SU-DHL-6 (cell line): ENCODE results near the gene NHSL2.

ENCODE experiments used
- H2AFZ ChIP-seq: fragments of 200-600 bp; sonication (generic); 2 replicates; pipeline ENCODE4 v1.6.1; 2014; ENCODE audit warnings: low read depth, mild to moderate bottlenecking, moderate library complexity, mixed read lengths, antibody characterized with exemption, low read length; ENCODE audit not compliant: severe bottlenecking
- H3F3A ChIP-seq: fragments of 200-600 bp; shearing (Covaris generic); 2 replicates; pipeline ENCODE4 v1.6.0; 2016; ENCODE audit warnings: antibody characterized with exemption, mild to moderate bottlenecking; ENCODE audit not compliant: insufficient read depth
- H3K27ac ChIP-seq: fragments of 200-600 bp; sonication (generic); 2 replicates; pipeline ENCODE4 v1.5.1; 2016; ENCODE audit warnings: low read depth, mild to moderate bottlenecking, low read length, moderate library complexity, mixed read lengths
- H3K27me3 ChIP-seq: fragments of 200-600 bp; sonication (generic), shearing (Covaris generic); 2 replicates; pipeline ENCODE4 v1.6.0; 2014; ENCODE audit warnings: mild to moderate bottlenecking, low read length
- H3K36me3 ChIP-seq: fragments of 200-600 bp; sonication (generic); 2 replicates; pipeline ENCODE4 v1.6.1; 2014; ENCODE audit warnings: mild to moderate bottlenecking, low read length, mixed read lengths
- H3K4me2 ChIP-seq: fragments of 300-600, 200-600 bp; shearing (Covaris generic), sonication (generic); 2 replicates; pipeline ENCODE4 v1.6.0; 2014; ENCODE audit warnings: low read length, low read depth, mild to moderate bottlenecking; ENCODE audit not compliant: poor library complexity, severe bottlenecking
- H3K4me3 ChIP-seq: fragments of 200-600 bp; sonication (generic); 2 replicates; pipeline ENCODE4 v1.5.1; 2014; ENCODE audit warnings: antibody characterized with exemption, low read length, mild to moderate bottlenecking, mixed read lengths; ENCODE audit not compliant: insufficient read depth, poor library complexity, severe bottlenecking
- H3K79me2 ChIP-seq: fragments of 200-600 bp; sonication (generic); 2 replicates; pipeline ENCODE4 v1.6.1; 2014; ENCODE audit warnings: mild to moderate bottlenecking, low read length, moderate library complexity; ENCODE audit not compliant: insufficient read depth
- H3K9ac ChIP-seq: fragments of 200-600 bp; sonication (generic); 2 replicates; pipeline ENCODE4 v1.7.0; 2014; ENCODE audit warnings: mild to moderate bottlenecking, low read length
- H3K9me2 ChIP-seq: fragments of 200-600 bp; sonication (generic); replicated peaks from 2 replicates; pipeline ENCODE4 v1.6.1; 2014; ENCODE audit warnings: low read length; ENCODE audit not compliant: insufficient read depth
- H3K9me3 ChIP-seq: fragments of 200-600 bp; sonication (generic); 2 replicates; pipeline ENCODE4 v1.6.1; 2014; ENCODE audit warnings: low read length, mixed read lengths; ENCODE audit not compliant: insufficient read depth
- H4K20me1 ChIP-seq: fragments of 200-600 bp; sonication (generic); 2 replicates; pipeline ENCODE4 v1.6.1; 2014; ENCODE audit warnings: low read depth, mild to moderate bottlenecking, antibody characterized with exemption, low read length, moderate library complexity, mixed read lengths
- CTCF ChIP-seq: fragments of 200-600 bp; sonication (generic); IDR thresholded peaks from one replicate; pipeline ENCODE4 v1.5.1; 2017; ENCODE audit warnings: antibody characterized with exemption, mild to moderate bottlenecking, low read length, moderate library complexity; ENCODE audit not compliant: insufficient read depth, poor library complexity, severe bottlenecking
- EZH2phosphoT487 ChIP-seq: fragments of 200-600 bp; sonication (generic), shearing (Covaris generic); conservative IDR thresholded peaks from 2 replicates; pipeline ENCODE4 v1.6.1; 2018; ENCODE audit warnings: mild to moderate bottlenecking, antibody characterized with exemption, low read length, moderate library complexity, mixed read lengths

The NHSL2 gene

GRCh38 chrX:71913156-71913950, 2.7 kb downstream of the NHSL2 start:
- TF ChIP-seq CTCF (no peak), EZH2phosphoT487 (no peak)
- Histone ChIP-seq H3K27me3 (no peaks in the 10 kb centered on the region), H3K36me3 (no peaks in the 10 kb centered on the region), H3K79me2 (no peaks in the 10 kb centered on the region), H3K9ac (no peak overlapping the region), H3K9me3 (no peaks in the 10 kb centered on the region), H3K4me2 (no peak overlapping the region), H2AFZ (no peak overlapping the region), H3F3A (no peaks in the 10 kb centered on the region), H3K9me2 (no peaks in the 10 kb centered on the region), H3K27ac (no peak overlapping the region), H4K20me1 (no peaks in the 10 kb centered on the region), H3K4me3 (no peak overlapping the region)

DNA sequence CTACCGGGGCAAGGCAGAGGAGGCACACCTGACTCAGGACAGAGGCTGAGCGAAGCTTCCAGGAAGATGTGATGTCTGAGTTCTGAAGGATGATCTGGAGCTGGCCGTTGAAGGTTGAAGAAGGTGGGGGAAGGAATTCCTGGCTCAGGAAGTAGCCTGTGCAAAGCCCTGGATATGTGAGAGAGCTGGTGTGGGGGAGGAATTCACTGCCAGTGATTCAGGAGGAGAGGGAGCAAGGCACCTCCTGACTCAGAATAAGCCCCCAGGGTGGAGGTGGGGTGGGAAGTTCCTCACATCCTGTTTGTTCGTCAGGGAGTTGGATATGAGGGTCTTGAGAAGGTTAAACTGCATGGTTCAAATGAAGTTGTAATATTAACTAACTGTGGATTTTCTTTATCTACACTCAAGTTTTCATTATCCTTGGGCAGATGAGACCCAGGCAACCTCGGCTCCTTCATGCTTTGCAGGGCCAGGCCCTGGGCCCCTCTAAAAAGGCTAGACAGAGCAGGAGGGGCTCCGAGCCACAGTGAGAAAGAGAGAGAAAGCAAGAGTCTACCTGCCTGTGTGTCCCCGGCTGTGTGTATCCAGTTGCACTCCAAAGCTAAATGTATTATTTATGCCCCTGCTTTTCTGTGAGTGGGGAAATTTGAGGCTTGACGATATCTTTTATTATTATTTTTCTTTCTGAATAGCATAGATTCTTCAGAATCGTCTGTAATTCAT, 7.1 kb downstream of the NHSL2 start:
- TF ChIP-seq CTCF (no peak), EZH2phosphoT487 (no peak)
- no peaks in the 10 kb centered on the region for H3K9me3 ChIP-seq
- H2AFZ ChIP-seq: no peak overlapping the region
- H3K4me3 ChIP-seq: no peak overlapping the region
- no peaks in the 10 kb centered on the region for H3F3A ChIP-seq
- no peak overlapping the region for H3K9ac ChIP-seq
- no peaks in the 10 kb centered on the region for H4K20me1 ChIP-seq
- no peaks in the 10 kb centered on the region for H3K79me2 ChIP-seq
- H3K27me3 ChIP-seq: no peaks in the 10 kb centered on the region
- H3K36me3 ChIP-seq: no peaks in the 10 kb centered on the region
- no peak overlapping the region for H3K27ac ChIP-seq
- H3K4me2 ChIP-seq: no peak overlapping the region
- H3K9me2 ChIP-seq: no peaks in the 10 kb centered on the region

GRCh38 chrX:71919431-71919830, 8.8 kb downstream of the NHSL2 start:
- no peak overlapping the region for H3K4me3 ChIP-seq
- no peak overlapping the region for H3K27ac ChIP-seq
- H3K9ac ChIP-seq: no peak overlapping the region
- H3K36me3 ChIP-seq: no peaks in the 10 kb centered on the region
- TF ChIP-seq CTCF (no peak), EZH2phosphoT487 (no peak)
- H3K79me2 ChIP-seq: no peaks in the 10 kb centered on the region
- no peak overlapping the region for H2AFZ ChIP-seq
- no peaks in the 10 kb centered on the region for H3K27me3 ChIP-seq
- no peaks in the 10 kb centered on the region for H3F3A ChIP-seq
- H4K20me1 ChIP-seq: no peaks in the 10 kb centered on the region
- no peaks in the 10 kb centered on the region for H3K9me3 ChIP-seq
- H3K9me2 ChIP-seq: no peaks in the 10 kb centered on the region
- no peak overlapping the region for H3K4me2 ChIP-seq
